Kidney capillary endothelial cell (primary cell): ENCODE results near the gene CLCNKA.
"Not testable (repeated sequence)": the region's sequence is repeated elsewhere in the genome, so short reads cannot be mapped to it uniquely, and the experiment has no call there.

Experiments
- DNase-seq: peaks from one replicate; pipeline ENCODE4 v3.0.0-alpha.2; 2018; ENCODE audit warnings: low spot score

The CLCNKA gene

GRCh38 chr1:16042096-16042495, 20.3 kb downstream of the CLCNKA start:
- no peak for DNase-seq

DNA sequence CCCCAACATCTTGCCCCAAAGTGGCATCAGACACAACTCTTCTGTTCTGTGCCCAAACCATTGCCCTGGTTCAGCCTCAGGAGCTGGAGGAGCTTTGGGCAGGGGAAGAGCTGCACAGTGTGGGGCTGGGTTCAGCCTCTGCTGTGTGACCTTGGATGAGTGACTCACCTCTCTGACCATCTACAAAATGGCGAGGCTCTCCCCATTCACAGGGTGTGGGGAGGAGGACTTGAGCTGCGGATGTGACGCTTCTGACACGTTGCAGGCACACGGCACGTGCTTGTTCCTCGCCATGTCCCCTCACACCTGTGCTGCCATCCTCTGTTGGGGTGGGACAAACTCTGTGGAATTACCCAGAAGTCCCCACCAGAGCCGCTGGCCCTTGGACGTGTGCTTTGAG, 20.8 kb downstream of the CLCNKA start:
- DNase-seq, result not testable (repeated sequence)

DNA sequence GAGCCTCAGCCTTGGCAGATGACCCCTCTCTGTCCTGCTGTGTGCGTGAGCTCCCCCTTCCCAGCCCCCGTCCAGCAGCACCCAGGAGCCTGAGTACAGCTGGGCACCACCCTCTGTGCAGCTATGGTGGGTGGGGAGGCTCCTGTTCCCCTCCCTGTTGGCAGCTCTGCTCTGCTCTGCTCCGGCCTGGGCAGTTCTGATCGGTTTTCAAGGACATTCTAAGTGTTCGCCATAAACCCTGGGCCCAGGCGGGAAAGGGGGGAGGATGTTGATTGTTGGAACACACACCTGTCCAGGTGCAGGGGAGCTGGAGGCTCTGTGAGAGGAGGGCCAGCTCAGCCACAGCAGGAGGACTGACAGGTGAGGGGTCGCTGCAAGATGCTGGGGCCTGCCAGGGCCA, 21.7 kb downstream of the CLCNKA start, which contains the start of gene CLCNKB:
Gene CLCNKB (plus strand): TSS at position 262 of the 400 bp plus-strand sequence. CDS start 711 bp downstream, outside the sequence.
- no peak for DNase-seq

DNA sequence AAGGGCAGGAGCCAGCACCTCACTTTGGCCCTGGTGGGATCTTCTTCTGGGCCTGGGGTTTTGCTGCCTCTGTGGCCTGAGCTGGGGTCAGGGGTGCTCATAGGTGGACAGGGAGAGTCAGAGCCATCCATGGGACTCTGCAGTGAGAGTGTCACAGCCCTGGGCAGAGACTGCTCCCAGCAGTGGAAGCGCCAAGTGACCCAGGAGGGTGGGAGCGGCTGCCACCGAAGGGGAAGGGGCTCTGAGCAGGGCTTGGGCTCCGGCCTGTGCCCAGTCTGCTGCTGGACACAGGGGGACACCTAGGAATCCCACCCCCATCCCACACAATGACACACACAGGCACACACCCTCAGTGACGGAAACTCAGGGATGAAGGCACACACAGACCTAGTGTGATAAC, 22.1 kb downstream of the CLCNKA start:
- no peak for DNase-seq

DNA sequence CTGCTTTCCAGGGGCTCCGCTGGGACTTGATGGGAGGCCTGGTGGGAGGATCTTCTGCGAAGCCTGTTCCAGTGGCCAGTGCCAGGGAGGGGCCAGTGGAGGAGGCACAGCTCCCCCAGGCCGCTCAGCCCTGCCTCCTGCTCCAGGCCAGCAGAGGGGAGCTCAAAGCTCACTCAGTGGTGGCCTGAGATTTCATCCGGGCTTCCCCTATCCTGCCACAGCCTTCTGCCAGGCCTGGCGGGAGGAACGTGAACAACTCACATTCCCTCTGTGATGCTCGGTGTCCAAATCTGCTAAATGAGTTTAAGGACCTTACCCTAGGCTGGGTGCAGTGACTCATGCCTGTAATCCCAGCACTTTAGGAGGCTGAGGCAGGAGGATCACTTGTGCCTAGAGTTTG, 25.0 kb downstream of the CLCNKA start:
- DNase-seq, result no peak

DNA sequence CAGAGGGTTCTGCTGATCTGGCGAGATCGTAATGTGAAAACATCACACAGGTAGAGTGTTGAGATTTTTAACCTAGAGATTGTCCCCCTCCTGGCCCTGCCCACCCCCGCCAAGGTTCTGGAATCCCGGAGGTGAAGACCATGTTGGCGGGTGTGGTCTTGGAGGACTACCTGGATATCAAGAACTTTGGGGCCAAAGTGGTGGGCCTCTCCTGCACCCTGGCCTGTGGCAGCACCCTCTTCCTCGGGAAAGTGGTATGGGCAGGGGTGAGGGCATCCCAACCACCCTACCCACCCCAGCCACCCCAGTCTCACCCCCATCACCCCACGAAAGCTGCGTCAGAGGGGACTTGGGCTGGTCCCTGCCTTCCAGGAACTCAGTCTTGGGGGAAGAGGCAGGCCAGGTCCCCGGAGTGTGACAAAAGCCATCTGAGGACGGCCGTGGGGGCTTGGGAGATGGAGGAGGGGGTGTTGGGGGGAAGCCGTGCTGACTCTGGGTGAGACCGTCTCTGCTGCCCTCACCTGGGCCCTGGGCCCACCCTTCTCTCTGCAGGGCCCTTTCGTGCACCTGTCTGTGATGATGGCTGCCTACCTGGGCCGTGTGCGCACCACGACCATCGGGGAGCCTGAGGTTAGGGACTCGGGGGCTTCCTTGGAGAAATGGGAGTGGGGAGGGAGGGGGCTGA, 26.1 kb downstream of the CLCNKA start:
- DNase-seq, result no peak

GRCh38 chr1:16048573-16049189, 26.8 kb downstream of the CLCNKA start:
- DNase-seq, result no peak

- no peak for DNase-seq
These were observed 28.5 kb downstream of the CLCNKA start for GRCh38 chr1:16050328-16050727.

DNA sequence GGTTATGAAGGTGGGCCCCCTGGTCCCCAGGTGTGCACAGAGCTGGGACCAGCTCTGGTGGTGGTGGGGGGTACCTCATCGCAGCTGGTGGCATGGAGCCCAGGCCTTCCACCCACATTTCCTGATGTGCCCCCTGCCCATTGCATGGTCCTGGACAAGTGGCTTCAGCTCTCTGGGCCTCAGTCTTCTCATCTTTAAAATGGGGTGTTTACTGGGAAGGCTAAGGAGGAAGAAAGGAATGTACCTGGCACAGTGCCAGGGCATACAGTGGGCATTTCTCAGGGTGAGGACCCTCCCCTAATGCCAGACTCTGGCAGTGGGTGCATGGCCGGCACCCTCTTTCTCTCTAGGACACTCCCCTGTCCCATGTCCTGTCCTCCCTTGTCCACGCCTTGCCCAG, 29.2 kb downstream of the CLCNKA start:
- DNase-seq, result no peak

DNA sequence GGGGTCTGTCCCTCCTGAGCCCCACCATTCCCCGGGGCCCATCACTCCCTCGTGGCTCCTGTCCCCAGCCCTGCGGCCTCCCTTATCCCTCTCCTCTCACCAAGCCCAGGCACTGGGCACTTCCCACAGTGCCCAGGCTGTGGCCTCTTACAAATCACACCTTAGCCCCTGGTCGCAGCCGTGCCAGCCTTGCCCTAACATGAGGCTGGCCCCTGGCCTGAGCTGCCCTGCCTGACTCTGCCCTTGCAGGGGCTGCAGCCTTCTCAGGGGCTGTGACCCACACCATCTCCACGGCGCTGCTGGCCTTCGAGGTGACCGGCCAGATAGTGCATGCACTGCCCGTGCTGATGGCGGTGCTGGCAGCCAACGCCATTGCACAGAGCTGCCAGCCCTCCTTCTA, 30.1 kb downstream of the CLCNKA start:
- DNase-seq, result not testable (repeated sequence)

DNA sequence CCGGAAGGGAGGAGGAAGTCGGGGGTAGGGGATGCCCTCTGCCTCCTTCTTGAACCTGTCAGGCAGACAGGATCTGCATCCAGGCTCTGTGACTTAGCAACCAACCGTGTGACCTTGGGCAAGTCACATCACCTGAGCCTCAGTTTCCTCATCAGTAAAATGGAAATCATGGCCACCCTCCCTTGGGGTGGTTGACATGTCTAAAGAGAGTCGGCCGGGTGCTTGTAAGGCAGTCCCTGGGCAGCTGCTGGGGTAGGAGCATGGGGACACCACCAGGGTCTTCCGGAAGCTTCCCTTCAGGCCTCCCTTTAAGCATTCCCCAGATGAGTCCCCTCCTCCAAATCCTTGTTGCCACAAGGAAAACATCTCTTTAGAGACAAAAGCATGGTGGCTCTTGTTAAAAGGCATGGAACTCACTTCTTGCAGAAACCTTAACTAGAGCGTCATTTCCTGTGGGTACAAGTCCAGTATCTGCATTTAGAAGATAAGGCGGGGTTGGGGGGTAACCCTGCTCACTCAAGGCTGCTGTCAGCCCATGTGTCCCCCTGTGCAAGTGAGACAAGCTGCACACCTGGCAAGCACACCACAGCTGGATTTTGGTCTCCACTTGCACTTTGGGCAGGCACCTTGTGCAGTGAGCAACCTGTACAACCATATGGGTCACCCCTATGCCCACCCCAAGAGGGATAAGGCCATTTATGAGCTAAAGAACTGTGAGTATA, 32.1 kb downstream of the CLCNKA start:
- no peak for DNase-seq

DNA sequence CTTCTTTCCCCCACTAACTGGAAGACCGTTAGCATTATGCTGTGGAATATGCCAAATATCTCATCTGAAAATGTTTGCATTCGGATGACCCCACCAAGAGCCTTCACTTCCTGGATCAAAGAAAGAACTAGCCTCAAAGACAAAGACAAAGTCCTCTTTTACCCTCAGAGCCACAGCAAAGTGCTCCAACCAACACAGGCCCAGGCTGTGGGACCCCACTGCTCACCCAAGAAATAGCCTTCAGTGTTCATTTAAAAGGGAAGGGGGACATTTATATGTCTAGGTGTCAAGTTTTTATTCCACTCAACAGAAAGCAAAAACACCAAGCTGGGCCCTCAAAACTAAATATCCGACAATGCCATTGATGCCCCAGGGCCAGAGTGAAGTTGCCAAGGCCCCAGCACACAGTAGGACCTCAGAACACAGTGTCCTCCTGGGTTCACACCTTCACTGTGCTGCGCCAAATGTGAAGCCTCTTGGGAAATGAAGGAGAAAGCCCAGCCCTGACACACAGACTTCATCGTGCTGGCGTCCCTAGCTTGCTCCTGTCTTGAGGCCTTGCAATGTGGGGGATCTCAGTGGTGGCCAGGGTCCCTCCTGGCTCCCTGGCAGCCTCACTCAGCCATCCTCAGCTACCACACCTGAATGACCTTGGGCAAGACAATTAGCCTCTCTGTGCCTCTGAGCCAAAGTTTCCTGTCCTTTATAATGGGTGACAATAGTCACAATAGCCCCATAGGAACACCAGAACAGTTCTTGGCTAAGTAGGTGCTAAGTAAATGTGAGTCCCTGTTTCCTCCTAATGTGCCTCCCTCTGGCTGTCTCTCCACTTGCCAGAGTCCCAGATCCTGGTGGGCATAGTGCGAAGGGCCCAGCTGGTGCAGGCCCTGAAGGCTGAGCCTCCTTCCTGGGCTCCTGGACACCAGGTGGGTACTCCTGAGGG, 33.0 kb downstream of the CLCNKA start:
- no peak for DNase-seq

- no peak for DNase-seq
These were observed 34.0 kb downstream of the CLCNKA start for GRCh38 chr1:16055613-16056520.

- not testable (repeated sequence) for DNase-seq
These were observed 34.7 kb downstream of the CLCNKA start for GRCh38 chr1:16056521-16056912.

DNA sequence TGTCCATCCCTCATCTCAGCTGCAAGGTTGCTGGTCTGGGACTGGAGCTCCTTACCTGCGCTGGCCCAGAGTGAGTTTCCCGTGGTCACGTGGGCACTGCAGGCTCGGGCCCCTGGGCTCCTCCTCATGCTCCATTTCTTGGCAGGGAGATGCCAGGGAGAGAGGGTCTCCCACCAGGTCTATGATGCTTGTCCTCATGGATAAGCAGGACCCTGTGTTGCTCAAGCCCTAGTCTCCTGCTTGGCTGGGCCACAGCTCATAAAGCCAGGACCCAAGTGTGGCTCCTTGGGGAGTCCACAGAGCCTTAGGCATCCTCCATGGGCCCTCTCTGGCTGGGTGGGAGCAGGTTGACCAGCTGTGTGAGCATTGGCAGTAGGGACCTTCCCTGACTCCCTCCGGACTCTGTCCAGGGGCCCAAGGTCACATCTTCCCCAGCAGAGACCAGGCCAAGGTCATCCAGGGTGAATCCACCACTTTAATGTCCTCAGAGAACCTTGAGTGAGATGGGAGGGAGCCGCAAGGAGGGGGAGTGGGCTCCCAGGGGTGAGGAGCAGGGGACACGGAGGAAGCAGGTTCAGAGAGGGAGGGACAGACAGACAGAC, 35.6 kb downstream of the CLCNKA start:
- DNase-seq, result not testable (repeated sequence)

GRCh38 chr1:16058394-16059120, 36.7 kb downstream of the CLCNKA start:
- DNase-seq, result not testable (repeated sequence)

GRCh38 chr1:16061266-16061665, 39.4 kb downstream of the CLCNKA start:
- no peak for DNase-seq

DNA sequence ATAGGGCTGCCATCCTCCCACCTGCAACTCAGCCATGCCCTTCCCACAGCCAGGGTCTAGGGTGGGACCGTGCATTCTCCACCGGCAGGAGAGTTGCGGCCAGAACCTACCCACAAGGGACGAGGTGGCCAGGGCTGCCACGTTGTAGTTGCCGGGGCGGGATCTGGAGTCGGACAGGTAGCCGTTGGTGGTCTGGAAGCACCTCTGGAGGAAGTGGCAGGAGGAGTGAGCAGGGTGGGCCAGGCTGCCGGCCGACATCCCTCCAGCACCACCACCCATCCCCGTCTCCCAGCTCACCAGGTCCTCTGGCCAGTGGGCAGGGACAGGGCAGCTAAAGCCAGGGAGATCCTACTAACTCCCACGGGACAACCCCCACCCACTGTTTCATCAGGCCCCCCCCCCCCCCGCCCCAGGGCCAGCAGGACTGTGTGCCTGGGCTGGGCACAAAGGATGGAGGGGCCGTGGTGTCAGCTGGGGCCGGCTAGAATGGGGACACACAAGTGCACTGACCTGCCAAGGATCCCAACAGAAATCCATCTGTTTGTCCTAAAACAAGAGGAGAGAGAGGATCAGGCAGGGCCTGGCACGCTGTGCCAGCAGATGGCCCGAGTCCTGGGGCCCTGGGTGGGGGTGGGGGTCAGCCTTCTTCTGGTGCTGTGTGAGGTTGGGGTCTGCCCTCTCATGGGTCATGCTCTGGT, 40.3 kb downstream of the CLCNKA start:
- DNase-seq, result not testable (repeated sequence)

DNA sequence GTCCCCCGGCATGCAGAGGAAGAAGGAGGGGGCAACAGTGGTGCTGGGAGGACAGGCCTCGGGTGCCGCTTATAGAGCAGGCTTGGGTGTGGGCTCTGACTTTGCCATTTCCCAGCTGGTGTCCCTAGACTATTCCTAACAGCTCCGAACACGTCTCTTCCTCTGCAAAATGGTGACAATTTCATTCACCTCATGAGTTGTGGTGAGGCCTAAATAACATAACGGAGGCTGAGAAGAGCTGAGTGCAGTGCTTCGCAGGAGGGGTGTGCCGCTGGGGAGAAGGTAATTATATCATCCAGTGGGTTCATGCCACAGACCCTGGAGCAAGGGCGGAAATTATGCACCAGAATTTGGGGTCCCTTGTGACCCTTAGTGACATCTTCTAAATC, 40.8 kb downstream of the CLCNKA start:
- DNase-seq, result not testable (repeated sequence)
